ENCODE results near the gene LSAMP.

Gene LSAMP

GRCh38 chr3:116051040-116051439, 394.2 kb downstream of the LSAMP start:
- no peak for DNase-seq (ENCODE audit: low spot score)

GRCh38 chr3:116050311-116050915, 394.9 kb downstream of the LSAMP start:
- DNase-seq (ENCODE audit: low spot score): no peak

GRCh38 chr3:116048991-116049390, 396.3 kb downstream of the LSAMP start:
- DNase-seq (ENCODE audit: low spot score): no peak

GRCh38 chr3:116046350-116046749, 398.9 kb downstream of the LSAMP start:
- DNase-seq (ENCODE audit: low spot score): no peak

- DNase-seq (ENCODE audit: low spot score): no peak
These were observed 400.0 kb downstream of the LSAMP start for GRCh38 chr3:116045314-116045713.

- DNase-seq (ENCODE audit: low spot score): no peak
These were observed 405.1 kb downstream of the LSAMP start for GRCh38 chr3:116040152-116040551.

- no peak for DNase-seq (ENCODE audit: low spot score)
These were observed 405.7 kb downstream of the LSAMP start for GRCh38 chr3:116039651-116039985.

GRCh38 chr3:116038968-116039650, 406.2 kb downstream of the LSAMP start:
- DNase-seq (ENCODE audit: low spot score): no peak

- peak; percentile 26 for DNase-seq (ENCODE audit: low spot score)
These were observed 407.1 kb downstream of the LSAMP start for GRCh38 chr3:116037954-116038911.

GRCh38 chr3:116035429-116035828, 409.9 kb downstream of the LSAMP start:
- no peak for DNase-seq (ENCODE audit: low spot score)

- no peak for DNase-seq (ENCODE audit: low spot score)
These were observed 410.5 kb downstream of the LSAMP start for GRCh38 chr3:116034794-116035193.

- DNase-seq (ENCODE audit: low spot score): no peak
These were observed 411.2 kb downstream of the LSAMP start for GRCh38 chr3:116034086-116034485.

GRCh38 chr3:116033516-116033915, 411.8 kb downstream of the LSAMP start:
- no peak for DNase-seq (ENCODE audit: low spot score)

GRCh38 chr3:116032176-116032575, 413.1 kb downstream of the LSAMP start:
- no peak for DNase-seq (ENCODE audit: low spot score)

- no peak for DNase-seq (ENCODE audit: low spot score)
These were observed 415.0 kb downstream of the LSAMP start for GRCh38 chr3:116030131-116030850.

- DNase-seq (ENCODE audit: low spot score): no peak
These were observed 416.0 kb downstream of the LSAMP start for GRCh38 chr3:116029266-116029665.

GRCh38 chr3:116028157-116028556, 417.1 kb downstream of the LSAMP start:
- DNase-seq (ENCODE audit: low spot score): no peak

- DNase-seq (ENCODE audit: low spot score): no peak
These were observed 424.3 kb downstream of the LSAMP start for GRCh38 chr3:116020989-116021388.

- DNase-seq (ENCODE audit: low spot score): peak; percentile 21
These were observed 424.8 kb downstream of the LSAMP start for GRCh38 chr3:116020495-116020894.

- DNase-seq (ENCODE audit: low spot score): no peak
These were observed 426.0 kb downstream of the LSAMP start for GRCh38 chr3:116019254-116019763.

GRCh38 chr3:116018646-116019045, 426.6 kb downstream of the LSAMP start:
- DNase-seq (ENCODE audit: low spot score): no peak

GRCh38 chr3:116015931-116016330, 429.4 kb downstream of the LSAMP start:
- no peak for DNase-seq (ENCODE audit: low spot score)

All from NAMALWA (cell line).